DOHH2 (cell line): ENCODE data around the gene LARP1B.
"Not testable (repeated sequence)": the region's sequence is repeated elsewhere in the genome, so short reads cannot be mapped to it uniquely, and the experiment has no call there.

Experiments
- H3F3A ChIP-seq: fragments of 200-600 bp; sonication (generic), shearing (Covaris generic); 2 replicates; pipeline ENCODE4 v1.6.0; 2016; ENCODE audit warnings: antibody characterized with exemption, mild to moderate bottlenecking; ENCODE audit not compliant: control insufficient read depth, insufficient read depth
- H3K27ac ChIP-seq: fragments of 200-600 bp; sonication (generic); 2 replicates; pipeline ENCODE4 v1.5.1; 2014; ENCODE audit warnings: low read depth, mild to moderate bottlenecking, low read length, moderate library complexity
- H3K27me3 ChIP-seq: fragments of 200-600 bp; sonication (generic); 2 replicates; pipeline ENCODE4 v1.6.1; 2014; ENCODE audit warnings: mild to moderate bottlenecking, low read length, mixed read lengths; ENCODE audit not compliant: control insufficient read depth
- H3K36me3 ChIP-seq: fragments of 200-600 bp; sonication (generic); 2 replicates; pipeline ENCODE4 v1.6.1; 2014; ENCODE audit warnings: mild to moderate bottlenecking, low read length, moderate library complexity, mixed read lengths; ENCODE audit not compliant: control insufficient read depth
- H3K4me1 ChIP-seq: fragments of 200-600 bp; sonication (generic); 2 replicates; pipeline ENCODE4 v1.6.1; 2014; ENCODE audit warnings: mild to moderate bottlenecking, low read length, mixed read lengths; ENCODE audit not compliant: control insufficient read depth
- H3K4me2 ChIP-seq: fragments of 200-600 bp; sonication (generic); 2 replicates; pipeline ENCODE4 v1.6.0; 2014; ENCODE audit warnings: mild to moderate bottlenecking, low read length, moderate library complexity
- H3K4me3 ChIP-seq: fragments of 200-600 bp; sonication (generic); 2 replicates; pipeline ENCODE4 v1.5.1; 2014; ENCODE audit warnings: mild to moderate bottlenecking, low read length, mixed read lengths
- H3K79me2 ChIP-seq: fragments of 200-600 bp; sonication (generic); 2 replicates; pipeline ENCODE4 v1.6.1; 2014; ENCODE audit warnings: mild to moderate bottlenecking, low read length, mixed read lengths; ENCODE audit not compliant: control insufficient read depth
- H3K9me2 ChIP-seq: fragments of 200-600 bp; sonication (generic); replicated peaks from 2 replicates; pipeline ENCODE4 v1.6.1; 2014; ENCODE audit warnings: mild to moderate bottlenecking, low read length, mixed read lengths; ENCODE audit not compliant: control insufficient read depth
- H3K9me3 ChIP-seq: fragments of 200-600 bp; sonication (generic); 2 replicates; pipeline ENCODE4 v1.6.1; 2014; ENCODE audit warnings: antibody characterized with exemption, low read length, mixed read lengths; ENCODE audit not compliant: control insufficient read depth, insufficient read depth
- H4K20me1 ChIP-seq: fragments of 200-600 bp; sonication (generic); 2 replicates; pipeline ENCODE4 v1.6.0; 2014; ENCODE audit warnings: low read depth, mild to moderate bottlenecking, antibody characterized with exemption, low read length, moderate library complexity; ENCODE audit not compliant: control insufficient read depth, insufficient read depth
- CTCF ChIP-seq: fragments of 200-600 bp; sonication (generic); IDR thresholded peaks from one replicate; pipeline ENCODE4 v1.5.1; 2014; ENCODE audit warnings: antibody characterized with exemption, mild to moderate bottlenecking, low read depth, low read length; ENCODE audit not compliant: poor library complexity, severe bottlenecking
- EZH2phosphoT487 ChIP-seq: fragments of 200-600 bp; sonication (generic); IDR thresholded peaks from 2 replicates; pipeline ENCODE4 v1.6.1; 2017; ENCODE audit warnings: borderline replicate concordance, mild to moderate bottlenecking, antibody characterized with exemption, low read length, moderate library complexity, mixed read lengths

Gene LARP1B

GRCh38 chr4:128031756-128032384 is 29.2 kb upstream of the LARP1B start:
- no peak for TF ChIP-seq EZH2phosphoT487
- no peak for TF ChIP-seq CTCF
- Histone ChIP-seq H3K36me3 (peaks cover 11% of the 10 kb centered on the region), H3K27ac (no peak overlapping the region)

GRCh38 chr4:128039568-128039967 is 21.5 kb upstream of the LARP1B start:
- Histone ChIP-seq H4K20me1 (no peaks in the 10 kb centered on the region), H3K4me1 (no peaks in the 10 kb centered on the region), H3K9me2 (no peaks in the 10 kb centered on the region), H3K79me2 (no peaks in the 10 kb centered on the region), H3K36me3 (no peaks in the 10 kb centered on the region), H3K4me3 (no peak overlapping the region), H3K4me2 (no peak overlapping the region), H3K27ac (no peak overlapping the region), H3K9me3 (no peaks in the 10 kb centered on the region), H3F3A (no peaks in the 10 kb centered on the region), H3K27me3 (no peaks in the 10 kb centered on the region)
- TF ChIP-seq EZH2phosphoT487 (no peak), CTCF (no peak)

More at GRCh38 chr4:128031756-128032384, 29.2 kb upstream of the LARP1B start:
- Histone ChIP-seq H3K9me3 (no peaks in the 10 kb centered on the region), H3F3A (no peaks in the 10 kb centered on the region), H3K4me2 (no peak overlapping the region), H3K27me3 (no peaks in the 10 kb centered on the region), H3K4me3 (no peak overlapping the region), H4K20me1 (no peaks in the 10 kb centered on the region), H3K4me1 (no peaks in the 10 kb centered on the region), H3K9me2 (no peaks in the 10 kb centered on the region), H3K79me2 (no peaks in the 10 kb centered on the region)

GRCh38 chr4:128047019-128047418 is 14.1 kb upstream of the LARP1B start:
- not testable (repeated sequence) for H3K4me3 ChIP-seq, H3K9me3 ChIP-seq, H3K79me2 ChIP-seq, H3K9me2 ChIP-seq, H3K27me3 ChIP-seq, H3K27ac ChIP-seq, H3K36me3 ChIP-seq, H3K4me2 ChIP-seq, H3K4me1 ChIP-seq, H4K20me1 ChIP-seq, H3F3A ChIP-seq

- not testable (repeated sequence) for H3K9me3 ChIP-seq, H3K36me3 ChIP-seq, H3K27ac ChIP-seq, H3K4me3 ChIP-seq, H3K27me3 ChIP-seq, H3K4me1 ChIP-seq, H3K9me2 ChIP-seq, H4K20me1 ChIP-seq, H3F3A ChIP-seq, H3K4me2 ChIP-seq, H3K79me2 ChIP-seq
Measured at GRCh38 chr4:128047514-128047913, 13.6 kb upstream of the LARP1B start.
